Right atrium auricular region (tissue), 2 donors: Measurements from ENCODE around the gene BRAF. TPM values are rescaled to one million over a fixed set of nuclear protein-coding genes. Genes with fewer than 3 reads are reported as not detected.

Experiments
- DNase-seq: peaks from one replicate; pipeline ENCODE4 v3.0.0-alpha.2; 2019; ENCODE audit warnings: low spot score
- H3K27ac ChIP-seq, 2 donors: fragments of 200-600 bp; sonication (generic); 1 replicate in 1 of 2; 2 replicates in 1 of 2; pipeline ENCODE4 v1.5.1; 2016 to 2019
- H3K27me3 ChIP-seq, 2 donors: fragments of 200-600 bp; sonication (generic); one replicate each; pipeline versions ENCODE4 v1.5.1 to v1.6.0; 2017 to 2019
- H3K36me3 ChIP-seq: fragments of 200-600 bp; sonication (generic); one replicate; pipeline ENCODE4 v1.5.1; 2016
- H3K4me1 ChIP-seq, 2 donors: fragments of 200-600 bp; sonication (generic); one replicate each; pipeline versions ENCODE4 v1.5.1 to v1.6.0; 2017 to 2019
- H3K4me3 ChIP-seq, 2 donors: fragments of 200-600 bp; sonication (generic); 1 replicate in 1 of 2; 2 replicates in 1 of 2; pipeline ENCODE4 v1.5.1; 2017 to 2019; ENCODE audit warnings: mild to moderate bottlenecking in 1 of 2, moderate library complexity in 1 of 2
- H3K9me3 ChIP-seq, 2 donors: fragments of 200-600 bp; sonication (generic); one replicate each; pipeline ENCODE4 v1.5.1; 2019
- total RNA-seq, 2 donors: library from RNA; depleted of rRNA; stranded (reverse); fragments of >200 nt; gene quantifications; one replicate each; pipeline ENCODE4 v1.1.0, GENCODE V29; 2016
- TF ChIP-seq, protein P1 (sequence below), 2 donors: fragments of 200-600 bp; sonication (generic); IDR thresholded peaks; one replicate each; pipeline ENCODE4 v1.5.1; 2019; ENCODE audit warnings: antibody characterized with exemption in 2 of 2

BRAF gene
- total RNA-seq, 2 donors from 2014 or later: 23.5 to 29.2 TPM

DNA sequence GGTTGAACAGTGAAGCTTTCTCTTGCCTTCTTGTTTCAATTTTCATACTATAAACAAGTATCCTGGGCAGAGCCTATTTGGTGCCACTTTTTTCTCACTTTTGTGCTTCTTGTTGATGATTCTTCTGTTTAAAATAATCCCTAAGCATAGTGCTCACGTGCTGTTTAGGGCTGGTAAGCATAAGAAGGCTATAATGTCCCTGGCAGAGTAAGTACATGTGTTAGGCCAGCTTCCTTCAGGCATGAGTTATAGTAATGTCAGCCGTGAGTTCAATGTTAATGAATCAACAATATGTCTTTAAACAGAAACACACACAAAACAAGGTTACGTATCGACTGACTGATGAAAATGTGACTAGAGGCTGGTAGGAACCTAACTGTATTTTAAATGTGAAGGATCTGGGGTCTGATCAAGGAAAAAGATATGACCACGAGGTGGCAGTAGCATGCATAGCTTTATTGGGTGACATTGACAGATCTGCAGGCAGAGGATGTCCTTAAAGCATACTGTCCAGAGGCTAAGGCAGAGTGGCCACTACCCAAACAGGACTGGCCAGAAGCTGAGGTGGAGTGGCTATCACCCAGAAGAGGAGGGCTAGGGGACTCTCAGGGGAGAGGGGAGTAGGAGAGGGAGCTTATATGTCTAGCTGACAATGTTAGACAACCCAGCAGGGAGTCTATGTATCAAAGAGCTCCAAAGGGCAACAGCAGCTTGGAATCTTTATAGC lies 113.7 kb downstream of the BRAF start:
- Histone ChIP-seq H3K9me3 (no peaks in the 10 kb centered on the region), H3K4me3 (no peak overlapping the region), H3K27me3 (no peaks in the 10 kb centered on the region), H3K4me1 (no peaks in the 10 kb centered on the region), H3K36me3 (no peaks in the 10 kb centered on the region), H3K27ac (no peak overlapping the region)
- TF ChIP-seq, protein P1, sequence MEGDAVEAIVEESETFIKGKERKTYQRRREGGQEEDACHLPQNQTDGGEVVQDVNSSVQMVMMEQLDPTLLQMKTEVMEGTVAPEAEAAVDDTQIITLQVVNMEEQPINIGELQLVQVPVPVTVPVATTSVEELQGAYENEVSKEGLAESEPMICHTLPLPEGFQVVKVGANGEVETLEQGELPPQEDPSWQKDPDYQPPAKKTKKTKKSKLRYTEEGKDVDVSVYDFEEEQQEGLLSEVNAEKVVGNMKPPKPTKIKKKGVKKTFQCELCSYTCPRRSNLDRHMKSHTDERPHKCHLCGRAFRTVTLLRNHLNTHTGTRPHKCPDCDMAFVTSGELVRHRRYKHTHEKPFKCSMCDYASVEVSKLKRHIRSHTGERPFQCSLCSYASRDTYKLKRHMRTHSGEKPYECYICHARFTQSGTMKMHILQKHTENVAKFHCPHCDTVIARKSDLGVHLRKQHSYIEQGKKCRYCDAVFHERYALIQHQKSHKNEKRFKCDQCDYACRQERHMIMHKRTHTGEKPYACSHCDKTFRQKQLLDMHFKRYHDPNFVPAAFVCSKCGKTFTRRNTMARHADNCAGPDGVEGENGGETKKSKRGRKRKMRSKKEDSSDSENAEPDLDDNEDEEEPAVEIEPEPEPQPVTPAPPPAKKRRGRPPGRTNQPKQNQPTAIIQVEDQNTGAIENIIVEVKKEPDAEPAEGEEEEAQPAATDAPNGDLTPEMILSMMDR (IDR thresholded peaks at IDR 0.05): peak; percentile 68 to 86
- DNase-seq: no peak

DNA sequence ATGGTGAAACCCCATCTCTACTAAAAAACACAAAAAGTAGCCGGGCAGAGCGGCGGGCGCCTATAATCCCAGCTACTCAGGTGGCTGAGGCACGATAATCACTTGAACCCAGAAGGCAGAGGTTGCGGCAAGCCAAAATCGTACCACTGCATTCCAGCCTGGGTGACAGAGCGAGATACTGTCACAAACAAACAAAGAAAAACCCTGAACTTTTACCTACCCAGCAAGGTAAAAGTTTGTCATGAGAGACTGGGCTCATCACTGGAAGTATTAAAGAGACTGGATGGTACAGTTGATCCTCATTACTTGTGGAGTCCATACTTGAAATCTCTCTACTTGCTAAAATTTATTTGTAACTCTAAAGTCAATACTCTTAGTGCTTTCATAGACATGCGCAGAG lies 114.3 kb downstream of the BRAF start:
- Histone ChIP-seq H3K4me1 (no peaks in the 10 kb centered on the region), H3K4me3 (no peak overlapping the region), H3K27me3 (no peaks in the 10 kb centered on the region), H3K27ac (no peak overlapping the region), H3K9me3 (no peaks in the 10 kb centered on the region), H3K36me3 (no peaks in the 10 kb centered on the region)
- TF ChIP-seq, protein P1 (IDR thresholded peaks at IDR 0.05): no peak
- DNase-seq: no peak

DNA sequence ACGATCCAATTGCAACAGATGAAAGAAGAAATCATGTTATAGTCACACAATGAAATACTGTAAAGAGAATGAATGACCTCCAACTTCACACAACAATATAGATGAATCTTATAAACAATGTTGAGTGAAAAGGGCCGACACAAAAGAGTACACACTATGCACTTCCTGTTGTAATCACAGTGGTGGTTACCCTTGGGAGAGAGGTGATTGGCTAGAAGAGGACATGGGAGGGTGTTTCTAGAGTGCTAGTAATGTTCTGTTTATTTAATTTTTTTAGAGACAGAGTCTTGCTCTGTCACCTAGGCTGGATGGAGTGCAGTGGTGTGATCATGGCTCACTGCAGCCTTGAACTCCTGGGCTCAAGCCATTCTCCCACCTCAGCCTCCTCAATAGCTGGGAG lies 145.8 kb downstream of the BRAF start:
- TF ChIP-seq, protein P1 (IDR thresholded peaks at IDR 0.05): no peak
- no peaks in the 10 kb centered on the region for H3K9me3 ChIP-seq
- peaks cover 74% of the 10 kb centered on the region for H3K36me3 ChIP-seq
- H3K4me1 ChIP-seq: no peaks in the 10 kb centered on the region
- no peaks in the 10 kb centered on the region for H3K27me3 ChIP-seq
- no peak overlapping the region for H3K27ac ChIP-seq
- H3K4me3 ChIP-seq: no peak overlapping the region
- DNase-seq: no peak

DNA sequence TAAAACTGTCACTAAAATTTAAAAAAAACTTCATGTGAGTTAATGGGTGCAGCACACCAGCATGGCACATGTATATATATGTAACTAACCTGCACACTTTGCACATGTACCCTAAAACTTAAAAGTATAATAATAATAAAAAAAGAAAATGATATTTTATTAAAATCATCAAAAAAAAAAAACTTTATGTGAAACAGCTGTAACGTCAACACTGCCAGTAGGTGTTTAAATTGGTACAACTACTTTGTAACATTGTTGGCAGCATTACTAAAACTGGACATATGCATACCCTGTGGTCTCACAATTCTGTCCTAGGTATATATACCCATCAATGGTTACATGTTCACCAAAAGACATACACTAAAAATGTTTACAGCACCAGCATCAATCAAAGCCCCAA lies 146.2 kb downstream of the BRAF start:
- Histone ChIP-seq H3K9me3 (no peaks in the 10 kb centered on the region), H3K36me3 (peaks cover 70% of the 10 kb centered on the region), H3K4me3 (no peak overlapping the region), H3K4me1 (no peaks in the 10 kb centered on the region), H3K27ac (no peak overlapping the region), H3K27me3 (no peaks in the 10 kb centered on the region)
- DNase-seq: no peak
- TF ChIP-seq, protein P1 (IDR thresholded peaks at IDR 0.05): no peak

DNA sequence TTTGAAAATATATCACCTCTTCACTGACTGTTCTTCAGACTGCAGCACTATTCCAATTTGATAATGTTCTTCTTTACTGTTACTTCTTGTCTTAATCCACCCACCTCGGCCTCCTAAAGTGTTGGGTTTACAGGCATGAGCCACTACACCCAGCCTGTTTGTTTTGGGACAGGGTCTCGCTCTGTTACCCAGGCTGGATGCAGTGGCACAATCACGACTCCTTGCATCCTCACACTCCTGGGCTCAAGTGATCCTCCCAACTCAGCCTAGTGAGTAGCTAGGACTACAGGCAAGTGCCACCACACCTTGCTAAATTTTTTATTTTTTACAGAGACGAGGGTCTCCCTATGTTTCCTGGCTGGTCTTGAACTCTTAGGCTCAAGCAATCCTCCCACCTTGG lies 150.4 kb downstream of the BRAF start:
- no peak overlapping the region for H3K27ac ChIP-seq
- no peaks in the 10 kb centered on the region for H3K27me3 ChIP-seq
- H3K4me1 ChIP-seq: no peaks in the 10 kb centered on the region
- no peak for DNase-seq
- TF ChIP-seq, protein P1 (IDR thresholded peaks at IDR 0.05): no peak
- H3K4me3 ChIP-seq: no peak overlapping the region
- H3K36me3 ChIP-seq: peaks cover 39% of the 10 kb centered on the region
- H3K9me3 ChIP-seq: no peaks in the 10 kb centered on the region

DNA sequence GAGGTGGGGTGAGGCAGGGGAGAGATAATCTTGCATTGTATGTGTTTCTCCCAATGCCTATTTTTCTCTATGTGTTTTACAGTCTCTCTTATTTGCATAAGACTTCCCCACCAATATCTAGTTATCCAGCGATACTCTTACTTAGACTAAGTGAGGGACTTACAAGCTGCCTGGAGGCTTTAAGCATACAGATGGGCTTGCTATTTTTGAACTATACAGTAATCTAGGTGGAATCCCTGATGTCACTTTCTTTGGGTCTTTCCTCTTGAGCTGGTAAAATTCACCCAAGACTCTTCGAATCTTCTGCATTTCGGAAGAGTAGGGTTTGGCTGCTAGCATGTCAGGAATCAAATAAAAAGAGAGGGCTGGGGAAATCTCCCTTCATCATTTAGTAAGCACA lies 151.6 kb downstream of the BRAF start:
- TF ChIP-seq, protein P1 (IDR thresholded peaks at IDR 0.05): no peak
- H3K9me3 ChIP-seq: no peaks in the 10 kb centered on the region
- H3K36me3 ChIP-seq: peaks cover 36% of the 10 kb centered on the region
- no peak overlapping the region for H3K27ac ChIP-seq
- H3K4me3 ChIP-seq: no peak overlapping the region
- H3K4me1 ChIP-seq: no peaks in the 10 kb centered on the region
- H3K27me3 ChIP-seq: no peaks in the 10 kb centered on the region
- DNase-seq: no peak
